ENCODE measurements around the gene HYAL4. TPM values are rescaled to one million over a fixed set of nuclear protein-coding genes. Genes with fewer than 3 reads are reported as not detected.
"Not testable (repeated sequence)": the region's sequence is repeated elsewhere in the genome, so short reads cannot be mapped to it uniquely, and the experiment has no call there.

HYAL4 gene
- total RNA-seq, 1 donor from 2014 or later, result not detected

GRCh38 chr7:123816916-123817315 is 28.1 kb upstream of the HYAL4 start:
- no peak for DNase-seq
- Mint-ChIP-seq H3K4me1 (no peaks in the 10 kb centered on the region), H3K27ac (no peak overlapping the region), H3K27me3 (peaks cover 3% of the 10 kb centered on the region), H3K9me3 (no peaks in the 10 kb centered on the region), H3K36me3 (ENCODE audit: low read depth) (no peaks in the 10 kb centered on the region), H3K4me3 (no peak overlapping the region)
- CTCF ChIA-PET, result no interaction called here
- intact Hi-C loops (cut with micrococcal nuclease), result no loop called here
- TF ChIP-seq CTCF (IDR thresholded peaks at IDR 0.05), result no peak
- ATAC-seq (ENCODE audit: low read depth), result no peak
- POLR2A ChIA-PET, result no interaction called here

- no peak overlapping the region for H3K4me3 Mint-ChIP-seq
- no peak for TF ChIP-seq CTCF (IDR thresholded peaks at IDR 0.05)
- CTCF ChIA-PET, result no interaction called here
These were observed 26.0 kb upstream of the HYAL4 start for GRCh38 chr7:123819001-123819400.

GRCh38 chr7:123819795-123820194 is 25.2 kb upstream of the HYAL4 start:
- H3K36me3 Mint-ChIP-seq (ENCODE audit: low read depth); ATAC-seq (ENCODE audit: low read depth); H3K27ac Mint-ChIP-seq; H3K27me3 Mint-ChIP-seq; intact Hi-C loops (cut with micrococcal nuclease); POLR2A ChIA-PET; H3K4me1 Mint-ChIP-seq; H3K9me3 Mint-ChIP-seq; H3K4me3 Mint-ChIP-seq; CTCF ChIA-PET; DNase-seq: not testable (repeated sequence)

More at GRCh38 chr7:123819001-123819400, 26.0 kb upstream of the HYAL4 start:
- Mint-ChIP-seq H3K9me3 (no peaks in the 10 kb centered on the region), H3K4me1 (no peaks in the 10 kb centered on the region), H3K27ac (no peak overlapping the region), H3K27me3 (peaks cover 3% of the 10 kb centered on the region), H3K36me3 (ENCODE audit: low read depth) (no peaks in the 10 kb centered on the region)
- ATAC-seq (ENCODE audit: low read depth) (no peak), DNase-seq (no peak)
- intact Hi-C loops (cut with micrococcal nuclease), result no loop called here
- POLR2A ChIA-PET, result no interaction called here

- DNase-seq, result no peak
- TF ChIP-seq CTCF (IDR thresholded peaks at IDR 0.05), result no peak
- intact Hi-C loops (cut with micrococcal nuclease), result no loop called here
- ChIA-PET CTCF (no interaction called here), POLR2A (no interaction called here)
- no peaks in the 10 kb centered on the region for H3K9me3 Mint-ChIP-seq
- H3K27me3 Mint-ChIP-seq, result peaks cover 3% of the 10 kb centered on the region
- no peaks in the 10 kb centered on the region for H3K36me3 Mint-ChIP-seq (ENCODE audit: low read depth)
- peaks cover 9% of the 10 kb centered on the region for H3K4me1 Mint-ChIP-seq
- no peak for ATAC-seq (ENCODE audit: low read depth)
- H3K27ac Mint-ChIP-seq, result no peak overlapping the region
- no peak overlapping the region for H3K4me3 Mint-ChIP-seq
These were observed 24.1 kb upstream of the HYAL4 start for GRCh38 chr7:123820864-123821263.

GRCh38 chr7:123821320-123821719 is 23.6 kb upstream of the HYAL4 start:
- ChIA-PET CTCF (no interaction called here), POLR2A (no interaction called here)
- intact Hi-C loops (cut with micrococcal nuclease), result no loop called here
- TF ChIP-seq CTCF (IDR thresholded peaks at IDR 0.05), result no peak
- H3K36me3 Mint-ChIP-seq (ENCODE audit: low read depth), result no peaks in the 10 kb centered on the region
- no peak overlapping the region for H3K27ac Mint-ChIP-seq
- H3K27me3 Mint-ChIP-seq, result peaks cover 5% of the 10 kb centered on the region
- H3K4me1 Mint-ChIP-seq, result peaks cover 9% of the 10 kb centered on the region
- ATAC-seq (ENCODE audit: low read depth) (no peak), DNase-seq (no peak)
- no peak overlapping the region for H3K4me3 Mint-ChIP-seq
- no peaks in the 10 kb centered on the region for H3K9me3 Mint-ChIP-seq

Data from activated B cell treated with CpG ODN at 0.5 μM for 24 hours (primary cell).